NCI-H69 (cell line): ENCODE data around the gene TOGARAM1.

Experiments used
- DNase-seq: peaks from one replicate; lab custom pipeline; 2025; lab: John Stamatoyannopoulos, UW

Gene TOGARAM1

DNA sequence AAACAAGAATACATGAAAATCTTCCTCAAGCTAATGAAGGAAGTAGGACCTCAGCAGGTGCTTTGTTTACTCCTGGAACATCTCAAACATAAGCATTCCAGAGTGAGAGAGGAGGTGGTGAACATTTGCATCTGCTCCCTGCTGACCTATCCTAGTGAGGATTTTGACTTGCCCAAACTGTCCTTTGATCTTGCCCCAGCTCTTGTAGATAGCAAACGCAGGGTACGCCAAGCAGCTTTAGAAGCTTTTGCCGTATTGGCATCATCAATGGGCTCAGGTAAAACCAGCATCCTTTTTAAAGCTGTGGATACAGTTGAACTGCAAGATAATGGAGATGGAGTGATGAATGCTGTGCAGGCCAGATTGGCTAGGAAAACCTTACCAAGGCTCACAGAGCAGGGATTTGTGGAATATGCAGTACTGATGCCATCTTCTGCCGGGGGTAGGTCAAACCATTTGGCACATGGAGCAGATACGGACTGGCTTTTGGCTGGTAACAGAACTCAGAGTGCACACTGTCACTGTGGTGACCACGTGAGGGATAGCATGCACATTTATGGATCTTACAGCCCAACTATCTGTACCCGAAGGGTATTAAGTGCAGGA, 1.9 kb downstream of the TOGARAM1 start:
- DNase-seq = peak; percentile 36

DNA sequence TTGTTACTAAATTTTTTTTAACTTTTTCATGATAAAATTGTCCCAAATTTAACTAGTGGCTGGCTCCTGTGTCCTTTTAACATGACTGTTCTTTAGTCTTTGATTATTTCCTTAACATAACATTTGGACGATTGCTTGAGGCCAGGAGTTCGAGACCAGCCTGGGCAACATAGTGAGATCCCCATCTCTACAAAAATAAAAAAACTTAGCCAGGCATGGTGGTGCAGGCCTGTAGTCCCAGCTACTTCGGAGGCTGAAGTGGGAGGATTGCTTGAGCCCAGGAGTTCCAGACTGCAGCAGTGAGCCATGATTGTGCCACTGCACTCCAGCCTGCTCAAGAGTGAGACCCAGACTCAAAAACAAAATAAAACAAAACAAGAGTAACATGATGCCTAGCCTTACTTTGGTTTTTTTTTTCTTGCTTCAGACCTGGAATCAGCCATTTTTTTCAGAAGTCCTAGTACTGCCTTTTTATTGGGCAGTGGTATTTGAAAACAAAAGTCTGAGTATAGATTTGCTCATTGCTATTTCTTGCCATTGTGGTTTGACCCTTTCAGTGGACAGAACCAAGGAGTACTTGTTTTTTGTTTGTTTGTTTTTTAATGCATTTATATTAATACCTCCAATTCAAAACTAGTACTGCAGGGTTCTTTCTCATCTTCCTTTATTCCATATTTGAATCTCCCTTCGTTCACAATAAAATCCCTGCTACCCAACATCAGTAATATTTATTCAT, 4.8 kb downstream of the TOGARAM1 start:
- no peak for DNase-seq

DNA sequence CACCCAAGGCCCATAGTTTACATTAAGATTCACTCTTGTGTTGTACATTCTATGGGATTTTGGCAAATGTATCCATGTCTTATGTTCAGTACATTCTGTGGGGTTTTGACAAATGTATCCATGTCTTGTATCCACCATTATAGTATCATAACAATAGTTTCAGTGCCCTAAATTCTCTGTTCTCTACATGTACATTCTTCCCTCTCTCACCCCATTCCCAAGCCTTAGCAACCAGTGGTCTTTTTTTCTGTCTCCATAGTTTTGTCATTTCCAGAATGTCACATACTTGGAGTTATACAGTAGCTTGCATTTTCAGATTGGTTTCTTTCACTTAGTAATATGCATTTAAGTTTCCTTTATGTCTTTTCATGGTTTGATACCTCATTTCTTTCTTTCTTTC, 6.7 kb downstream of the TOGARAM1 start:
- DNase-seq = no peak

DNA sequence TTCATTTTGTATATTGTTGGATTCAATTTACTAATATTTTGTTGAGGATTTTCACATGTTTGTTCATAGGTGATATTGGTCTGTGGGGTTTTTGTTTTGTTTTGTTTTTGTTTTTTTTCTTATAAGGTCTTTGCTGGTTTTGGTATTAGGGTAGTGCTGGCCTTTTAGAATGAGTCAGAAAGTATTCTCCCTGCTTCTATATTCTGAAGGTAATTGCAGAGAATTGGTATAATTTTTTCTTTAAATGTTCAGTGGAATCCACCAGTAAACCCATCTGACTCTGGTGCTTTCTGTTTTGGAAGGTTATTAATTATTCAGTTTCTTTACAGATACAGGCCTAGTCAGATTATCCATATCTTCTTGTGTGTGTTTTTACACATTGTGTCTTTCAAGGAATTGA, 8.9 kb downstream of the TOGARAM1 start:
- no peak for DNase-seq

DNA sequence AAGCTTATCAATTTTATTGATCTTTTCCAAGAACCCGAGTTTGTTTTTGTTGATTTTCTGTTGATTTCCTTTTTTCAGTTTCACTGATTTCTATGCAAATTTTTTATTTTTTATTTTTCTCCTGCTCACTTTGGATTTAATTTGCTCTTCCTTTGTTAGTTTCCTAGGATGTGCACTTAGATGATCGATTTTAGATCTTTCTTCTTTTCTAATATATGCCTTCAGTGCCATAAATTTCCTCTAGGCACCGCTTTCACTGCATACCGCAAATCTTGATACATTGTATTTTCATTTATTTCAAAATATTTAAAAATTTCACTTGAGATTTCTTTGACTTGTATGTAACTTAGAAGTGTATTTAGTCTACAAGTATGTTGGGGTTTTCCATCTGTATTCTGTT, 9.5 kb downstream of the TOGARAM1 start:
- no peak for DNase-seq

DNA sequence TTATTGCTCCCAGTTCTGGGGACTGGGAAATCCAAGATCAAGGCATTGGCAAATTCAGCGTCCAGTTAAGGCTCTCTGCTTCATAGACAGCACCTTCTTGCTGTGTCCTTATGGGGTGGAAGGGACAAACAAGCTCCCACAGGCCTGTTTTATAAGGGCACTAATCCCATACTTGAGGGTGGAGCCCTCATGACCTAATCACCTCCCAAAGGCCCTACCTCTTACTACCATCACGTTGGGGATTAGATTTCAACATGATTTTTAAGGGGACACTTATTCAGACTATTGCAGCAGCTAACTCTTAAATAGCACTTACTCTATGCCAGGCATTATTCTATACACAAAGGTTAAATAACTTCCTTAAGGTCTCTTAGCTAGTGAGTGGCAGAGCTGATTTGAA, 17.3 kb downstream of the TOGARAM1 start:
- no peak for DNase-seq

DNA sequence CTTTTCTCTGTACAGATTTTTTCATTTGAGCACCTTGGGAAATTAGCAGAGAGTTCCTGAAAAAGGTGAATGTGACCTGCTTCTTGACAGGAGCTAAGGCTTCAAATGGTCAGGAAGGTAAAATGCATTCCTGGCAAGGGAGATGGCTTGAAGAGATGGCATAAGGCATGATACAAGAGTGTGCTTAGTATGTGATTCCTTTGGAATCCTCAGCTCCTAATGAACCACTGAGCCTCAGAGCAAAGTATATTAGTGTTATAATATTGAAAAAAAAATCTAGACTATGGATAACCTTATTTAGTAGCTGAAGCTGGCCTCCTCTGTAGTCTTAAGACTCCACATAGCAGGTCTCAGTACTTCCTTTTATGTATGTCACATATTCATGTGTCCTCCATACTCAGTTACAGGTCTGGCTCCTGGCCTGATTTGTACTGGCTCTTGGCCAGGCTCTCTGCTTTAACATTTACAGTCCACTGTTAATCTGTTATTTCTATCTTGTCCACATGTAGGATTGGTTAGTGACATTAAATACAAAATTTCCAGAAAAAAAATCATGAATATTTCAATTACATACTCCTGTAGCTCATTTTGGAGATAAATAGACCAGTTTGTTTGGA, 17.9 kb downstream of the TOGARAM1 start:
- DNase-seq = peak; percentile 31

DNA sequence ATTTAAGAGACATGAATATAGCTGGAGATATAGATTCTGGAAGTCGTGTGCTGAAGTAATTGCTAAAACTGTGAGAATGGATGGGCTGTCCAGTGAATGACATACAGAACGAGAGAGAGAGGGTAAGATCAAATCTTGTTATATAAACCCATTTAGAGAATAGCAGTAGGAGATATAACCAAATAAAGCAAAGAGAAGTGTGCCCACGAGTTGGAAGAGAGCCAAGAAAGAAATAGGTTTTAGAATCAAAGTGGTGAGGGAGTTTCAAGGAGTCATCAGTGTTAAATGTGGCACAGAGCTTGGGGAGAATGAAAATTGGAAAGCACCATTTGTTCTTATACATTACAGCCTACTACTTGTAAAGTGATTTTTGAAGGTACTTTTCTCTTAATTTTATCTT, 19.2 kb downstream of the TOGARAM1 start:
- DNase-seq = peak; percentile 35

DNA sequence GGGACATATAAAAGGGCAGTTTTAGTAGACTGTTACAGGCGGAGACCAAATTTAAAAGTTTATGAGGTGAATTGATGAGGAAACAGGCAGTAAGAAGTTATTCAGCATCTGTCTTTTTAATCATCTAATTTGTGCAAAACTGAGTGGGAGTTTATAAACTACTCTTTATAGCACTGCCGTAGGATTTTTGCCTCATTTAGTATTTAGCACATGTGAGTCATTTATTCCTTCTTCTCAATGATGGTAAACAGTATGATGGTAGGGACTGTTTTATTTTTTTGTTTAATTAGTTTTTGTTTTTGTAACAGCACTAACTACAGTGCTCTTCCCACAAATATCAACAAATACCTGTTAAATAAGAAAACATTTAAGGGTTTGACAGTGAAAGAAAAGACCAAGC, 20.6 kb downstream of the TOGARAM1 start:
- DNase-seq = no peak

DNA sequence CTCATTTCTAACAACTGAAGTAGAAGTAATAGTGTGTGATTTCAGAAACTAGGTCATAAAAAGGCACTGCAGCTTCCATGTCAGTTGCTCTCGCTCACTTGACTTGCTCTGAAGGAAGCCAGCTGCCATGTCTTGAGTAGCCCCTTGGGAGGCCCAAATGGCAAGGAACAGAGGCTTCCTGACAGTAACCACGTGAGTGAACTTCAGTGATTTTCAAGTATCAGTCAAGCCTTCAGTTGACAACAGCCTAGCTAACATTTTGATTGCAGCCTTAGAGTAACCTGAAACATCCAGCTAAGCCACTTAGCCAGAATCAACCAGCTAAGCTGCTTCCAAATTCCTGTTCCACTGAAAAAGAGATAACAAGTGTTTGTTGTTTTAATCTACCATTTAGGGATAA, 26.7 kb downstream of the TOGARAM1 start:
- peak; percentile 24 for DNase-seq

DNA sequence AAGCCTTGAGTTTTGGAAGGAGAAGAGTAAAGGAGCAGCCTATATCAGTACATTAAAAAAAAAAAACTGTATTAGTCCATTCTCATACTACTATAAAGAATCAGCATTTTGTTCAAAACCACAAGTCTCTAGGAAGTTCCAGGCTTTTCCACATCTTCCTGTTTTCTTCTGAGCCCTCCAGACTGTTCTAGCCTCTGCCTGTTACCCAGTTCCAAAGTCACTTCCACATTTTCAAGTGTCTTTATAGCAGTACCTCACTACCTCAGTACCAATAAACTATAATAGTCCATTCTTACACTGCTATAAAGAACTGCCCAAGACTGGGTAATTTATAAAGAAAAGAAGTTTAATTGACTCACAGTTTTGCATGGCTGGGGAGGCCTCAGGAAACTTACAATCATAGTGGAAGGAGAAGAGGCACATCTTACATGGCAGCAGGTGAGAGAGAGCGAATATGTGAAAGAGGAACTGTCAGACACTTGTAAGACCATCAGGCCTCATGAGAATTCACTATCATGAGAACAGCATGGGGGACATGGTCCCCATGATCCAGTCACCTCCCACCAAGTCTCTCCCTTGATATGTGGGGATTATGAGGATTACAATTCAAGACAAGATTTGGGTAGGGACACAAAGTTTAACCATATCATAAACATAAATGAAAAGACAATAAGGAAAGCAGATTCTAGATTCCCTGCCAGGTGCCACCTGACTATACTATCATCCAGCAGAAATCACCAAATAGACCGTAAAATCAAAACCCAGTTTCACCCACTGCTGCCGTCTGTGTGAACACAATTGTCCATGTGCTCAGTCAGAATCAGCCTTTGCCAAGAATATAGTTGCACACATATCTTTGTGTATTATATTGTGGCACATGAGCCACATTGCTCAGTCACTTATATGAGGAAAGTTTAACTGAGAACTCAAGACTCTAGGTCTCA, 27.8 kb downstream of the TOGARAM1 start:
- DNase-seq = no peak

DNA sequence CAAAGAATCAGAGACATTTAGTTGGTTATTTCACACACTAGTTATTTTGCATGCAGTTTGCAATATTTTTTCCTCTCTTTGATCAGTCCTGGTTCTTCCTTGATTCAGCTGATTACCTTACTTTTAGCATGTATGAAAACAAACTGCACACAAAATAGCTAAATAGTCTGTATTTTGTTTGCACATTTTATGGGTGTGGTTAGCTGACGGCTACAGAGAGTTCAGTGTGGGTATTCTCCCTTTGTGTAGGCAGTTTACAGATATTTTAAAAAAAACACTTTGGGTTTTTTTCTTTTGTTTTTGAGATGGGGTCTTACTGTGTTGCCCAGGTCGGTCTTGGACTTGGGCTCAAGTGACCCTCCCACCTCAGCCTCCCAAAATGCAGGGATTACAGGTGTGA, 28.5 kb downstream of the TOGARAM1 start:
- no peak for DNase-seq

DNA sequence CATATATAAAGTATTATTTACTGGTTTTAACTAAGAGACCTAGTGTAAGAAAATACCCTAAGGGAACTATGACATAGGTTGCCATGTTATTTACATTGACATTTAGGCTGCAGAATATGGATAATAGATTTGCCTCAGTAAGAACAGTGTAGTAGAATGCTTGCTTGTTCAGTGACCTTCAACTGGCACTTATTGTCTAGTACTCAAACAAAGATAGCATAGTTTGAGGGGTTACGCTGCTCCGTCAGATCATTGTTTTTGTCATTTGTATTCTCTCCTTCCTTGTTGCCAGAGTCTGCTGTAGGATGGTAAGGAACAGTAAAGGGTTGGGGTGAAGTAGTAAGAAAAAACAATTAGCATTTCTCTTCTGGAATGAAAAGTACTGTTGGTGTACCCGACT, 33.2 kb downstream of the TOGARAM1 start:
- DNase-seq = no peak

DNA sequence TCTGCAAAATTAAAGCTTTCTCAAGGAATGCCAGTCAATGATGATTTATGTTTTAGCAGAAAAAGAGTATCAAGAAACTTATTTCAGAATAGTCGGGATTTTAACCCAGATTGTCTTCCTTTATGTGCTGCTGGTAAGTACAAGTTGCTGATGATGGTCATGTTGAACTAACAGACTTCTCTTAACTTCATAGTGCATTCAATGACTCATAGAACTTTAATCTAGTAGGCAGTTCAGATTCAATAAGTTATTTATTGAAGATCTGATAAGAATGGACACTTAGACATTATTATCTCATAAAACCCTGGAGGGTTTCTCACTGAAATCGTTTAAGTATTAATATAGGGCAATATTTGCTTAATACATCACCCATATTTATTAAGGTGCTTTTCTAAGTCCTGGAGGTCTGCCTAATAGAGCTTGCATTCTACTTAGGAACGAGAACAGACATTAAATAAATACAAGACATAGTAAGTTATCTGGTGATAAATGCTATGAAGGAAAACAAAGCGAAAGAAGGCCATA, 33.8 kb downstream of the TOGARAM1 start:
- DNase-seq = no peak

DNA sequence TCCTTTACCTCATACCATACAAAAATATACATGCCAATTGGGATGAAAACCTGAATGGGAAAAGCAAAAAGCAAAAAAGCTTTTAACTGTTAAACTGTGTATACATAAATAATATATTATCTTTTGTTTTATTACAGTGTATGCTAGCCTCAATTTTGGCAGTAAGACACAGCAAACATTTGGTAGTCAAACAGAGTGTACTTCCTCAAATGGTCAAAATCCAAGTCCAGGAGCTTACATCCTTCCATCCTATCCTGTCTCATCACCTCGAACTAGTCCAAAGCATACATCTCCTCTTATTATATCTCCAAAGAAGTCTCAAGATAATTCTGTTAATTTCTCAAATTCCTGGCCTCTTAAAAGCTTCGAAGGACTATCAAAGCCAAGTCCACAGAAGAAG, 41.9 kb downstream of the TOGARAM1 start:
- DNase-seq = no peak

DNA sequence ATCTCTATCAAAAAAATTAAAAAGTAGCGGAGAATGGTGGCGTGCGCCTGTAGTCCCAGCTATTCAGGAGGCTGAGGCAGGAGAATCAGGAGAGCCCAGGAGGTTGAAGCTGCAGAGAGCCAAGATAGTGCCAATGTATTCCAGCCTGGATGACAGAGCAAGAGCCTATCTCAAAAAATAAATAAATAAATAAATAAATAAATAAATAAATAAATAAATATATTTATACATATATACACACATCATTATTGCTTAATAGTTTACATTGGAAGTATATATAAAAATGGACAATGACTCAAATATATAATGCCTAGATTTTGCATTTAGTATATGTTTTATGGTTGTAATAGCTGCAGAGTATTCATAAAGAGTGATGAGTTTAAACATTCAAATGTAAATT, 53.1 kb downstream of the TOGARAM1 start:
- no peak for DNase-seq

DNA sequence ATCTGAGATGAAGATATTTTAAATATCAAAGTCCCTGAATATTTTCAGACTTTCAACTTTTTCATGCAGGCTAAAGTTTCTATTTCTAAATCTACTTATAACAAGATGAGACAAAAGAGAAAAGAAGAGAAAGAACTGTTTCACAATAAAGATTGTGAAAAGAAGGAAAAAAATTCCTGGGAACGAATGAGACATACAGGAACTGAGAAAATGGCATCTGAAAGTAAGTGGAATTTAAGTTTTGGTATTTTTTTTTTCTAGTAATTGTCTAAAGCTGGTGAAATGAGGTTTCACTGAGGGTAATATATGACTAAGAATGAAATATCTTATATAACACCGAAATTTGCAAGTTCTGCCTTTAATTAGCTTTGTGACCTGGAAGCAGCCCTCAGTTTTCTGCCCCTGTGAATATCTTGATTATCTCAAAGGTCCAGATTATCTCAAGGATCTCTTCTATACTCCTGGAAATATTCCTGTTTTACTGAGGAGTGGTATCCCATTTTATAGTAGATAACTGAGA, 66.2 kb downstream of the TOGARAM1 start:
- no peak for DNase-seq

DNA sequence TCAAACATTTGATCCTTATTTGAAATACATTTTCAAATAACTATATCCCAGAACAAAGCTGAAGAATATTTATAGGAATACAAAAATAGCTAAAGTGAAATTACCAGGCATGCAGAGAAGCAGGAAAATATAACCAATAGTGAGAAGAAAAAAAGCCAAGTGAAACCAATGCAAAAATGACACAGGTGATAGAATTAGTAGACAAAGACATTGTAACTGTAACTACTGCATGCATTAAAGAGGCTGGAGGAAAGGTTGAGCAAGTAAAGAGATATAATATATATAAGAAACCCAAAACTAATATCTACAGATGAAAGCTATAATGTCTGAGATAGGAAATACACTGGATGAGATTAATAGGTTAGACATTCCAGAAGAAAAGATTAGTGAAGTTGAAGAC, 72.7 kb downstream of the TOGARAM1 start:
- no peak for DNase-seq

DNA sequence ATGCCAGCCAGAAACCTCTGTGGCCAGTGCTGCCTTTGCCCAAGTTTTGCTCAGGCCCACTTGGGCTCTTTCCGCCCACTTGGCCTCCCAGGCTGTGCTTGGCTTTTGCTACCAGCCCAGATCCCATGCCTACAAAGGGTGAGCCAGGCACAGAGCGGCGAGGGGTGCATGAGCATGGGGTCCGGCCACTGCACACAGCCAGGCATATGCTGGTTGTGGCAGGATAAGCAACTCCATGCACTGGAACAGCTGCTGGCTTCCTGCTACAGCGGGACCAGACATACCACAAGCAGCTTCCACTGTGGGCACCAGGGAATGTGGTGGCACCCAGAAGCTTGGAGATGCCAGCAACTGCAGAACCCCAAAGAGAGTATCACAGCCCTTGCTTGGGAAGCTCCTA, 76.3 kb downstream of the TOGARAM1 start:
- no peak for DNase-seq

DNA sequence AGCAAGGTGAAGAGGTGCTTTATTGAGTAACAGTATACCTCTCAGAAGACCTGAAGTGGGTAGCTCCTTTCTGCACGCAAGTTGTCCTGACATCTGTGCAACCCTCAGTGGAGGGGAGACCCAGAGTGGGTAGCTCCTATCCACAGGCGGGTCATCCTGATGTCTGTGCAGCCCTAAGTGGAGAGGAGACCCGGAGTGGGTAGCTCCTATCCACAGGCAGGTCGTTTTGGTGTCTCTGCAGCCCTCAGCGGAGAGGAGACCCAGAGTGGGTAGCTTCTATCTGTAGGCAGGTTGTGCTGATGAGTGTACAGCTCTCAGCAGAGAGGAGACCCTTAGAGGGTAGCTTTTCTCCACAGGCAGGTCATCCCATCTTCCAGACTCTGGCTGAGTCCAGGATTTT, 76.9 kb downstream of the TOGARAM1 start:
- DNase-seq = no peak

DNA sequence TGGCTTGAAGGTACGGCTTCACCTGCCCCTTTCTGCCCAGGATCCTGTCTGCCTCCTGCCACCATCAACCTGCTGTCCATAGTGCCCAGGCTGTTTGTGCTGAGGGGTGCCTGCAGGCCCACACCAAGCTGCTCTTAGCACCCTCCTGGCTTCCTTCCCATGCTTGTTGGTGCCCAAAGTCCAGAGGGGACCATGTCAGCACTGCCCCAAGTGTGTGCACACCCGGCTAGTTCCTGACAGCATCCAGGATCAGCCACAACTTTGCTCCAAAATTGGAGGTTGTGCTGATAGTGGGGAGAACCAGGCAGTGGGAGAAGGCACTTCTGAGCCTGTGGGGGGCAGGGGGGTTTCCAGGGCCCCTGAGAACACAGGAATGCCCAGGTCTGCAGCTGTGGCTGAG, 77.4 kb downstream of the TOGARAM1 start:
- no peak for DNase-seq

DNA sequence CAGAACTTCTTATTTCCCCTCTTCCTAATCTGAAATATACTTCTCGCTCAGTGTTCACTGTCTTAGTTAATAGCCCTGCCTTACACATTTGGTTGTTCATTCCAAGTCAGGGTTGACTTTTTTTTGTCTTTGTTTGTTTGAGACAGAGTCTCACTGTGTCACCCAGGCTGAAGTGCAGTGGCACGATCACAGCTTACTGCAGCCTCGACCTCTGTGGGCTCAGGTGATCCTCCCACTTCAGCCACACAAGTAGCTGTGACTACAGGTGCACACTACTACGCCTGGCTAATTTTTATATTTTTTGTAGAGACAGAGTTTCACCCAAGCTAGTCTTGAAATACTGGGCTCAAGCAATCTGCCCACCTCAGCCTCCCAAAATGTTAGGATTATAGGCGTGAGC, 79.7 kb downstream of the TOGARAM1 start:
- DNase-seq = no peak
